HG02678 (cell line): Measurements from ENCODE around the gene FOXI1.

ENCODE experiments used
- ATAC-seq: cut with Tn5 transposase; IDR thresholded peaks from one replicate; pipeline ENCODE4 v1.9.1; 2021; ENCODE audit warnings: mild to moderate bottlenecking, moderate library complexity; ENCODE audit not compliant: unreplicated experiment

The FOXI1 gene

DNA sequence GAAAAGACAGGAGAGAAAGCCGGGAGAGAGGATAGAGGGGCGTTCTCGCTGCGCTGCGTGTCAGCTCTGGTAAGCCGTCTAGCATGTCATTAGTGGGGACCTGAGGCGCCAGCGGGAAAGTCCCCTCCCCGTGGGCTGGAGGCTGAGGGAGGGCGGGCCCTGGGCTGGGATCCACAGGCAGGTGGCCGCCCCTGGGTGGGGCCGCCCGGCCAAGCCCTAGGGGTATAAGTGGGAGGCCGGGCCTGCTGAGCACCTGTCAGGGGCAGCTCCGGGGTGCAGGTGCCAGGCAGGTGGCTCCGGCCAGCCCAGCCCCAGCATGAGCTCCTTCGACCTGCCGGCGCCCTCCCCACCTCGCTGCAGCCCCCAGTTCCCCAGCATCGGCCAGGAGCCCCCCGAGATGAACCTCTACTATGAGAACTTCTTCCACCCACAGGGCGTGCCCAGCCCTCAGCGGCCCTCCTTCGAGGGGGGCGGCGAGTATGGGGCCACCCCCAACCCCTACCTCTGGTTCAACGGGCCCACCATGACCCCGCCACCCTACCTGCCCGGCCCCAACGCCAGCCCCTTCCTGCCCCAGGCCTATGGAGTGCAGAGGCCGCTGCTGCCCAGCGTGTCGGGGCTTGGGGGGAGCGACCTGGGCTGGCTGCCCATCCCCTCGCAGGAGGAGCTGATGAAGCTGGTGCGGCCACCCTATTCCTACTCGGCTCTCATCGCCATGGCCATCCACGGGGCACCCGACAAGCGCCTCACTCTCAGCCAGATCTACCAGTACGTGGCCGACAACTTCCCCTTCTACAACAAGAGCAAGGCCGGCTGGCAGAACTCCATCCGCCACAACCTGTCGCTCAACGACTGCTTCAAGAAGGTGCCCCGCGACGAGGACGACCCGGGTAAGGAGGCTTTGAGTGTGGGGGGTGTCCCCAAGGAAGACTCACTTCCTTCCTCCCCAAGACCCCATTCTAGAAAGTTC lies at the start of gene FOXI1:
TSS of gene FOXI1 (plus strand) at position 256 of the 970 bp plus-strand sequence. CDS start at position 317, 61 bp downstream.
- no peak for ATAC-seq

DNA sequence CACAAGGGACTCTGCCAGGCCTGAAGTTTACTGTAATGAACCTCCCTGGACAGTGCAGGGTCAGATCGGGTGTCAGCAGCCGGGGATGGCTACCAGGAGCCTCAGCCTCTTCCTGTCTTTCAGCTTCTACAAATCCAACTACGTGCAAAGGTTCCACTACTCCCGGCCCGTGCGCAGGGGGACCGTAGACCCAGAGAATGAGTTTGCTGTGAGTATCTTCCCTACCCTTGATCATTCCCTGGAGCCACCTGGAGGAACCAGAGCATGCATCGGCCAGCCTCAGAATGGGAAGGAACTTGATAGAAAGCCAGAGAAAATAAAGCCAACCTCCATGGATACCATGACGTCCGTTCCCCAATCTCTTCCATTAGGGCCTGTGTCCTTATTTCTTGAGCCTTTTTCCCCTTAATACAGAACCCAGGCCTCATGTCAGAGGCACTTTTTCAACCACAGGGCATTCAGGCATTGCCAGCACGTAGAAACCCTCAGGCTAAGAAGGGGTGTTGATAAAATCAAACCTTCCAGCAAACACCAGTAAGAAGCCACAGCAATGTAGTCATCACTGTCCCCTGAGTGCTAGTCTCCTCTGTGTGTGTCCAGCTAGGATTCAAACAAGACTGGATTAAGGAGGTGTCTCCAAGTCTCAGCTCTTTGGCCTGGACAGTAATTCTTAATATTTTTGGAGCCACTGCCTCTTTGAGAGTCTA lies 49.0 kb upstream of the FOXI1 start:
- ATAC-seq: no peak

DNA sequence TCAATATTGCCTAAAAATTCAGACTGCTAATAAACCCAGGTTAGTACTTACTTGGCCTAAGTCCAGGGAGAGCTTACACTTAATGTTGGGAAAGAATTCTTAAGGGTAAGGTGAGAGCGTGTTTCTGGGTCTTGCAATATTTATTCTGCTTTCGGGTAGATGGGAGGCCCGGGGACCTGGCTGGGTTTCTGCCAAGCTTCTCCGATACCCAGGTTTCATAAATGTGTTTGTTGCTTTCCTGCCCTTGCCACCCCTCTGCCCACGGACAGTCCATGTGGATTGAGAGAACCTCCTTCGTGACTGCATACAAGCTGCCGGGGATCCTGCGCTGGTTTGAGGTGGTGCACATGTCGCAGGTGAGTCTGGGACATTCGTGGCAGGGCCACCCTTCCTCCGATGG lies 48.4 kb upstream of the FOXI1 start:
- ATAC-seq: no peak

DNA sequence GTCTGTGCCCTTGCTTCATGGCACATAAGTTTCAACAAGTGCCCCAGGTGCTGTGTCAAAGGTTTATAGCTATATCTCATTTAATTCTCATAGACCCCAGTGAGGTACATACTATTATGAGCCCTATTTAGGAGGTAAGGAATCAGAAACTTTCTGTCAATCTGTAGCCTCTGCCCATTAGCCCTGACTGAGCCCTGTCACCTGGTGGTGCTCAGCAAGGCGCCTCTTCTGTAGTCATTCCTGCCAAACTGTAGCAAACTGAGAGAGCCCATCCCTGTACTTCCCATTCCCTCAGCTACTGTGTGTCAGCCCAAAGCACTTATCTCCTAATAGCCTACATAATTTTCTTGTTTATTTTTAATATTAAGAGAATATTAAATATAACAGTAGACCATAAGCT lies 46.5 kb upstream of the FOXI1 start:
- ATAC-seq: no peak

DNA sequence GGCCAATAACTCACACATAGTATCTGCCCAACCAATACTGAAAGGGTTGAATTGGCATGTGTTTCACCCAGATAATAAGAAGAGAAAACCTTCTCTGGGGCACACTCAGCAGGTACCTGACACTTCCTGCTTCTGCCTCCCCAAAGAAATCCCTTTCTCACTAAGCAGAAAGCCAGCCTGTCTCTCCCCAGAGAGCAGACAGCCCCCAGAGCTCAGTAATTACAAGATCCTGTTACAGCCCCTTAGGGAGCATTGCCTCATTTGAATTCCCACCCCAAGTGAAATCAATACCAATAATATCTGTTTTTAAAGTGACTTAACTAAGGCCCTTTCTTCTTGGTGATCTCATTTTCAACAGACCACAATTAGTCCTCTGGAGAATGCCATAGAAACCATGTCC lies 38.5 kb upstream of the FOXI1 start:
- ATAC-seq: no peak

DNA sequence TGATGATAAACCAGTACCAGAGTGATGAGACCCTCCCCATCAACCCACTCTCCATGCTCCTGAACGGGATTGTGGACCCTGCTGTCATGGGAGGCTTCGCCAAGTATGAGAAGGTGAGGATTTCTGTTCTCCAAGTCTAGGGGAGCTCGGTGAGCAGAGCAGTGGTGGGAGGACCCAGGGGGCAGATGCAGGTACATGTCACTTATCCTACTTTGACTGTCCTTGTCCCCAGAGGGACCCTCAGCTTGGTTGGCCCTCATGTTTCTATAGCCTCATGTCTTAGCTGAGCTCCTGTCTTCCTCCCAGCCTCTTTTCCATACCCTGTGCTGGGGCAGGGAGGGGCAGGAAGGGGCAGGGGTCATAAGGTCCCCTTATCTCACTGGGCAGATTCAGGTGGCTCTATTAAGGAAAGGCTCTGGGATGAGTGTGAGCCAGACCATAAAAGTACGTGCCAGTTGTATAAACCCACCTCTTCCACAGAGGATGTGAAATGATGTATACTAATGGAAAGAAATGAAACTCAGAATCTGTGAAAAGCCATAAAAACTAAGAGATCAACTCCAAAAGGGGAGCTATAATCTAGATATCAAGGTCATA lies 38.0 kb upstream of the FOXI1 start:
- ATAC-seq: no peak

DNA sequence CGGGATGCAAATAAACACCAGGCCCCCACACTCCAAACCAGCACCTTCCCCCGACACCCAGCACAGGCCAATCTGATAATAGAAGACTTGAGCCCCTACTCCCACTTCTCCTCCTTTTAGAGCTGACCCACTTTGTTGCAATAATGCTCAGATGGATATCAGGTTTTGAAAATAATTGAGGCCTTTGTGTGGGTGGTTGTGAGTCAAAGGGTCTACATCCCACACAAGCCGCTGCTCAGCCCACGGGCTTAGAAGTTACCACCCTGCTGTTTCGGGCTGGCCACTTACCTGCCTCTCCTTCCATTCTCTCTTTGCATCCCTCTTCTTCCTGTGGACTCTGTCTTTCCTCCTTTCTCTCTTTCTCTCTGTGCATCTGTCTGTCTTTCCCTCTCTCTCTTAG lies 36.2 kb upstream of the FOXI1 start:
- ATAC-seq: no peak

DNA sequence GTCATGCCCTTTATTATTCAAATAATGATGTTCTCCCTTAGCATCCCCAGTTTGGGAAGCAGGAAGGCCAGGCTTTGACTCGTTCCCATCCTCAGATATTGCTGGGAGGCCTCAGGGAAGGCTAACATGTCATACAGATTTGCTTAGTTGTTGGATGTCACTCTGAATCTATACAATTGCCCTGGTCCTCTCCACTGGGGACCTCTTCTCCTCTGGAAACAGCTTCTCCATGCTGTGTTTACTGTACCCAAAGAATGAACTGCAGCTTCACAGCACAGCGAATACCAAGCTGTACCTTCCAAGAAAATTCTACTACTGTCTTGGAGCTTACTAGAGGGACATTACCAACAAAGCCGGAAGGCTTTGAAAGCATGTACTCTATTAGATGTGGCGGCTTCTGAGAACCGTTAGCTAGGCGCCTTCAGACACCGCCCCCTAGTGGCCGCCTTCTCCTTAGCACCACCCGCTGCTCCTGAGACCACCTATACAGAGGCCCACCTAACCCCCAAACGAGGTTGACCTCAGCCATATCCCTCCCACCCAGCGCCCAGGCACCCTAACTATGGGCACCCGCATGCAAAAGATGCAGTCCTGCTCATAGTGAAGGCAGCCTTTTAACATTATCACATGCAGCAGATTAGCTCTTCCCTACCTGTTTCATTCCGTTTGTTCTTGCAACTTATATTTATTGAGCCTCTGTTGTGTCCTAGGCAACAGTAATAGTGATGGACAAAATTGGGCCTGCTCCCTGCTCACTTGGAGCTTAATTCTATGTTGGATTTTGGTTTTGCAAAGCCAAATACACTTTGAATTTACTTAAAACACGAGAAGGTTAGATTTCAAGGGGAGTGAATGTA lies 34.9 kb upstream of the FOXI1 start:
- no peak for ATAC-seq

DNA sequence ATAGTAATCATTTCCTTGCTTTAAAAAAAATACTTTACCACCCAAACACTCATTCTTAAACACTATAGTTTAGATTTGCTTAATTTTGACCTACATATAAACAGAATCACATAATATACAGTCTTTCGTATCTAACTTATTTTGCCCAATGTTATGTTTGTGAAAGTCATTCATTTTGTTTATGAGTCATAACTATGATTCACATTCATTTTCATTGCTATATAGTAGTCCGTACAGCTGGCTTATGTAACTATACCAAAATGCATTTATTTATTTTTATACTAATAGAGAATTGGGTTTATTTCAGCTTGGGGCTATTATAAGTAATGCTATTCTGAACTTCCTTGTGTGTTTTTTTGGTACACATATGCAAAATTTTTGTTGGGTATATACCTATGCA lies 33.9 kb upstream of the FOXI1 start:
- no peak for ATAC-seq

DNA sequence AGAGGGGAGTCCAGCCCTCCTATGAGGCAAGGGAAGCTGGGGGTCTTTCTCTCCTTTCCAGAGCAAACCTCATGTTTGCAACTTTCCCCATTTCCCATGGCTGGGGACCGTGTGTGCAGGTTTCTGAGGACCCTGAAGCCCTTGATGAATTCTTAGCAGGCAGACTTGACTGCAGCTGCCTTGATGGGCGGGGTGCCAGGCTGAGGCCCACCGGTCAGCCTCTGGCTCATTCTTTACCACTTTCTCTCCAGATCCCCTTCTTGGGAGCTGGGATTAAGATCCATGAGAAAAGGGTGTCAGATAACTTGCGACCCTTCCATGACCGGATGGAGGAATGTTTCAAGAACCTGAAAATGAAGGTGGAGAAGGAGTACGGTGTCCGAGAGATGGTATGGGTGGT lies 30.0 kb upstream of the FOXI1 start:
- ATAC-seq: no peak

DNA sequence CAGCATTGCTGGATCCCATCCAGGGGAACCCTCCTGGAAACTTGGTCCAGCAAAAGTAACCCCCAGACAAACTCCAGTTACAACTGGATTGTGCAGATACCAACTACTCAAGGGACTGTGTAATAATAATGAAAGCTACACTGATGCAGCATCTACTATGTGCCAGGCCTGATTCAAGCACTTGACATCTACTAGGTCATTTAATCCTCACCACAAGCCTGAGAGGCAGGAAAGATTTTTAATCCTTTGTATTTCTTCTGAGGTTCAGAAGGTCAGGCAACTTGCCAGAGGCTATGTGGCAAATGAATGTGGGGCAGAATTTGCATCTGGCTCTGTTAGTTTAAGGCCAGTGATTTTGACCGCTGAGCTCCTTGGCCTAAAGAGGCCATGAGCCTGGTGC lies 29.5 kb upstream of the FOXI1 start:
- no peak for ATAC-seq

DNA sequence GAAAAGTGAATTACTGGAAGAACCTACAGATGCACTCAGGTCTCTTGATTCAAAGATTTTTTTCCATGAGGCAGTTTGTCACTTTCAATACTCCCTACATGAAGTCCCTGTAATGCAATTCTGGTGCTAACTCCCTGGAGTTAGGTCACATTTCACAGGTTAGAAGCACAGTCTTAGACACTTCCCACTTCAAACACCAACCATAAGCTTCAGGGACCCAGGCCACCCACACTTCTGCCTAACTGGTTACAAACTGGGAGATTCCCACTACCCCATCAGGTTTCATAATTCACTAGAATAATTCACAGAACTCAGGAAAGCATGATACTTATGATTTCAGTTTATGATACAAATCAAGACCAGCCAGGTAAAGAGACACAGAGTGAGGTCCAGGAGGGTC lies 29.0 kb upstream of the FOXI1 start:
- no peak for ATAC-seq

DNA sequence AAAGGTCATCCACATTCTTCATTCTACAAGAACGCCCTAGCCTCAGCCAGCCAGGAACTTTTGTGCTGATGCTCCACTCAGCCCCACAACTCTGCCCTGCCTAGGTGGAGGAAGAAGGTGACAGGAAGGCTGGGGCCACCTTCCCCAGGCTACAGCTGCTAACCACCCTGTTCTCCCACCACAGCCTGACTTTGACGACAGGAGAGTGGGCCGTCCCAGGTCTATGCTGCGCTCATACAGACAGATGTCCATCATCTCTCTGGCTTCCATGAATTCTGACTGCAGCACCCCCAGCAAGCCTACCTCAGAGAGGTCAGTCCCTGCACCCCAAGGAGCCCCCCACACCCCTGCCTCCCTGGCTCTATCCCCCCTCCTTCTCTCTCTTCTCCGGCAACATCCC lies 28.2 kb upstream of the FOXI1 start:
- no peak for ATAC-seq

DNA sequence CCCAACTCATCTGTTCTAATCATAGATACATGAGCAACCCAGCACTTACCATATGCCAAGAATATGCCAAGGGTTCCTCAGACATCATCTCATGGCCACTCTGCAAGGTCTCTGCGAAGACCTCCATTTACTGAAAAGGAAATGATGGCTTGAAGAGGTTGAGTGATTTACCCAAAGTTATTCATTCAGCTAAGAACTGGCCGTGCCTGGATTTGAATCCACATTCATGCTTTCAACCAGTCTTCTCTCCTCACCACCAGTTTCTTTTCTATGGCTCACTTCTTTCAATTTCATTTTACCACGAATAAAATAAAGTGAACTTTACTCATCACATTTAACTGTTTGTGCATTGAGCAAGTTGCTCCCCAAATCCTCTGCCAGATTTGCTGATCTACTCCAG lies 27.2 kb upstream of the FOXI1 start:
- no peak for ATAC-seq

DNA sequence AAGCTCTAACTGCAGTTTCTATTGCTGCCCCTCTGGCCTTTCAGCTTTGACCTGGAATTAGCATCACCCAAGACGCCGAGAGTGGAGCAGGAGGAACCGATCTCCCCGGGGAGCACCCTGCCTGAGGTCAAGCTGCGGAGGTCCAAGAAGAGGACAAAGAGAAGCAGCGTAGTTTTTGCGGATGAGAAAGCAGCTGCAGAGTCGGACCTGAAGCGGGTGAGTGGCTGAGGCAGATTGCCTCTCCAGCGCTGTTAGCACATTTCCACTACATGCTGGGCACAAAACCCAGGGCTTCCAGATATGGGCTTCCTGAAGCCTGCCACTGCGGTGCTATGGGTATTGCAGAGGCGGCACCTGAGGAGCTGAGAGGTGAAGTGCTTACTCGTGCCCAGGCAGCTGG lies 26.8 kb upstream of the FOXI1 start:
- ATAC-seq: no peak

DNA sequence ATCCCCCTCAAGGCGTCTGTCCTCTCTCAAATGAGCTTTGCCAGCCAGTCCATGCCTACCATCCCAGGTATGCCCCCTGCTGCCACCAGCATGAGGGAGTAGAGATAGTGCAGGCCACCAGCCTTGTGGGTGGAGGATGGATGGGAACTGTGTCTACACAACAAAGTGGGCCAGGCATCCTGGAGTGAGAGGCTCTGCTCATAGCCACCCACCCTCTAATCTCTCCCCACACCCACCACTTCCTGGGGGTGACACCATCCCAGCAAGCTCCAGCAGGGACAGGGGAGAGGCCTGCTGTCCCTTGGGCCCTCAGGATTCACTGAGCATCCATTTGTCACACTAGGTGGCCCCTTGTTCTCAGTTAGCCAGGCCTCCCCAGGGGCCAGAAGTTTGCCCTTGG lies 25.5 kb upstream of the FOXI1 start:
- ATAC-seq: no peak

DNA sequence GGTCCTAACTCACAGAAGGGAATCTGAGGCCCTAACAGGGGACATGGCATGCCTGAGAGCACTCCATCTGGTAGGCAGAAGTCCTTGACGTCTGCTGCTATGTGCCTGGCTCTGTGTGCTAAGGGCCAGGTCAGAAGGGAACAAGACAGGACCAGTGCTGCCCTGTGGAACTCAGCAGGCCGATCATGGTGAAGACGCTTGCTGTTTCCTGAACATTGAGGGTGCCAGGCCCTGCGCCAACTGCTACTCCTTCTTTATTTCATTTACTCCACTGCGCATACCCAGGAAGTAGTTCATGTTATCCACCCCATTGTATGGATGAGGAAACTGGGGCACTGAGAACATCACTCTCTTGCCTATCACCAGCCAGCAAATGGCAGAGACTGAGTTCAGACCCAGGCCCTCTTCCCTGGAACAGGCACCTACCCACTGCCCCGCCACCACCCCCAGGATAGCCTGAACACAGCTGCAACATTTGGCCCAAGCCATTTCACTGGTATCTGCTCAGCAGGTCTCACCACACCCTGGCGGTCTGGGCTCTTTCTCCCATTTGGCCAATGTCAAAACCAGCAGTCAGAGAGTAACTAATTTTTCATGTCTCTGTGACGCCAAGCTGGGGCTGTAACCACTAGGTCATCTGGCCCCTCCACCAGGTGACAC lies 24.8 kb upstream of the FOXI1 start:
- ATAC-seq: no peak

DNA sequence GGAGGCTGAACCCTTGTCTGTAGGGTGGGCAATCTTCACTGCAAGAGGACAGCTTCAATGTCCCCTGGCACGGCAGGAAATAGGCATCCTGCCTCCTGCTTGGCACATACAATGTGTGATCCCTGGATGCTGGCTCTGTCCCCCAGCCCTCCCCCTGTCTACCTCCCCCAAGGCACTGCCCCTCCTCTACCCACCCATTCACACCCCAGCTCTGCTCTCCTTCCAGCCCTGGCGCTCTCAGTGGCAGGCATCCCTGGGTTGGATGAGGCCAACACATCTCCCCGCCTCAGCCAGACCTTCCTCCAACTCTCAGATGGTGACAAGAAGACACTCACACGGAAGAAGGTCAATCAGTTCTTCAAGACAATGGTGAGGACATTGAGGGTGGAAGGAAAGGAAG lies 24.1 kb upstream of the FOXI1 start:
- ATAC-seq: no peak

DNA sequence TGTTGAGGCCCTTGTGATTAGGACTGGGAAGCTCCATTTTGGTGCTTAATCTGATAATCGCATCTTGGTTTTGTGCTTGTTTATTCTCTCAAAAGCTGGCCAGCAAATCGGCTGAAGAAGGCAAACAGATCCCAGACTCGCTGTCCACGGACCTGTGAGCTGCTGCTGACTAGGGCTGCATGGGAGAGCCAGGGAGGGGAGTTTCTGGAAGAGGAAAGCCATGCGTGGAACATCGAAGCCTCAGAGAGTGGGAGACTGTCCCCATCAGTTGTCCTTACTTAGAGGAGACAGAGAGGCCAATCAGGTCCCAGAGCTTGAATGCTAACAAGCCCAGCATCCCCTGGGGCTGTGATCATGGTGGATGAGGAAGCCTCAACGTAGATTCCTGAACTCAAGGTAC lies 23.0 kb upstream of the FOXI1 start:
- ATAC-seq: no peak

DNA sequence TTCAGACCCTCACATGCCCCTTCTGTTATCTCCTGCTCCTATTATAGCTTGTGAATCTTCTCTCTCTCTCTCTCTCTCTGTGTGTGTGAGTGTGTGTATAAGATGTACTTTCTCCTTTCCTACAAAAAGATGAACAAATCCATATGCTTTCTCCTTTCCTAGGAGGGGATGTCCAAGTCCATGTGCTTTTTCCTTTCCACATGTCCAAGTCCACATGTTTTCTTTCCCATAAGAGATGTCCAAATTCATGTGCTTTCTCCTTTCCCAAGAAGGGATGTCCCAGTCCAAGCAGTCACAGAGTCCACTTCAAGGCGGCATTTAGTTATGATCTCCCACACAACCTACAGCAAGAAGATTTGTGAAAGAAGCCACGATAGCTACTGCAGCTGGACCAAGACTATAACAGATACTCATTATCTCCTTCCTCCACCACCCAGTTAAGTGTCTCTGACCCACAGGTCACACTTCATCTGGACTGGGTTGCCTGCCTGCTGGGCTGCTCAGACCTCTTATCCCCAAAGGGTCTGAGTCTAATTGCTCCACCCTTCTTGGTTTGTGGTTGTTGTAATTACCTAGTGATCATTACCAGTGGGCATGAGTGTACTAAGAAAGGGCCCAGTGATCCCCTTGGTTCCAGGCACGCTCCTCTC lies 18.4 kb upstream of the FOXI1 start:
- no peak for ATAC-seq
